HG02884 (cell line): ENCODE measurements around the gene VASN.
"Not testable (repeated sequence)": the region's sequence is repeated elsewhere in the genome, so short reads cannot be mapped to it uniquely, and the experiment has no call there.

Experiments
- ATAC-seq: cut with Tn5 transposase; IDR thresholded peaks from one replicate; pipeline ENCODE4 v1.9.1; 2021; ENCODE audit warnings: mild to moderate bottlenecking, moderate library complexity; ENCODE audit not compliant: unreplicated experiment

VASN gene

GRCh38 chr16:4371357-4372000 is at the start of gene VASN:
Gene VASN, plus strand, starts transcription at chr16:4371848. Its CDS starts 9,030 bp downstream, at chr16:4380878.
- ATAC-seq, result no peak

GRCh38 chr16:4322121-4323052 is 49.3 kb upstream of the VASN start:
- ATAC-seq, result no peak

- no peak for ATAC-seq
Observed at GRCh38 chr16:4323071-4323844, 48.4 kb upstream of the VASN start.

- ATAC-seq, result no peak
Observed at GRCh38 chr16:4323845-4324488, 47.7 kb upstream of the VASN start.

- no peak for ATAC-seq
Observed at GRCh38 chr16:4324492-4325252, 47.0 kb upstream of the VASN start.

GRCh38 chr16:4325253-4325758 is 46.3 kb upstream of the VASN start:
- ATAC-seq, result no peak

- no peak for ATAC-seq
Observed at GRCh38 chr16:4327386-4328045, 44.1 kb upstream of the VASN start.

GRCh38 chr16:4328046-4328781 is 43.4 kb upstream of the VASN start:
- no peak for ATAC-seq

GRCh38 chr16:4328782-4329775 is 42.6 kb upstream of the VASN start:
- ATAC-seq, result no peak

GRCh38 chr16:4330277-4330874 is 41.3 kb upstream of the VASN start:
- ATAC-seq, result no peak

GRCh38 chr16:4332083-4332482 is 39.6 kb upstream of the VASN start:
- no peak for ATAC-seq

GRCh38 chr16:4332623-4333307 is 38.9 kb upstream of the VASN start:
- ATAC-seq, result no peak

- no peak for ATAC-seq
Observed at GRCh38 chr16:4333308-4333638, 38.4 kb upstream of the VASN start.

GRCh38 chr16:4333714-4334113 is 37.9 kb upstream of the VASN start:
- ATAC-seq, result not testable (repeated sequence)

- no peak for ATAC-seq
Observed at GRCh38 chr16:4334724-4335495, 36.7 kb upstream of the VASN start.
